Hematopoietic multipotent progenitor cell treated with erythropoietin and hydrocortisone succinate and interleukin-3 and kit ligand, for 4 days (in vitro differentiated cells): ENCODE measurements around the gene RTF1.

Source experiments
- DNase-seq: peaks from one replicate; pipeline ENCODE4 v3.0.0-alpha.2; 2015

Gene RTF1

GRCh38 chr15:41490355-41490754 lies 73.5 kb downstream of the RTF1 start:
- DNase-seq = peak; percentile 28

GRCh38 chr15:41491889-41492288 lies 75.0 kb downstream of the RTF1 start:
- no peak for DNase-seq

GRCh38 chr15:41492597-41493204 lies 75.8 kb downstream of the RTF1 start:
- no peak for DNase-seq

GRCh38 chr15:41493205-41493901 lies 76.5 kb downstream of the RTF1 start, which contains the start of gene ITPKA:
TSS of gene ITPKA (plus strand) at chr15:41493874. CDS start at chr15:41493928, 54 bp downstream.
- DNase-seq = peak; percentile 74

- DNase-seq = no peak
Measured at GRCh38 chr15:41493902-41494189, 77.0 kb downstream of the RTF1 start.

- peak; percentile 45 for DNase-seq
Measured at GRCh38 chr15:41494190-41494921, 77.5 kb downstream of the RTF1 start.

- DNase-seq = peak; percentile 41
Measured at GRCh38 chr15:41494922-41495735, 78.2 kb downstream of the RTF1 start.

GRCh38 chr15:41495736-41496599 lies 79.1 kb downstream of the RTF1 start:
- DNase-seq = peak; percentile 58

GRCh38 chr15:41498657-41499056 lies 81.8 kb downstream of the RTF1 start:
- DNase-seq = no peak

GRCh38 chr15:41499109-41499851 lies 82.4 kb downstream of the RTF1 start:
- no peak for DNase-seq

GRCh38 chr15:41501191-41501917 lies 84.5 kb downstream of the RTF1 start:
- DNase-seq = peak; percentile 54

GRCh38 chr15:41501931-41502794 lies 85.3 kb downstream of the RTF1 start:
- peak; percentile 61 for DNase-seq

- peak; percentile 87 for DNase-seq
Measured at GRCh38 chr15:41502795-41503668, 86.1 kb downstream of the RTF1 start.

- DNase-seq = no peak
Measured at GRCh38 chr15:41503669-41504010, 86.7 kb downstream of the RTF1 start.

- no peak for DNase-seq
Measured at GRCh38 chr15:41504751-41505492, 88.0 kb downstream of the RTF1 start.

- DNase-seq = no peak
Measured at GRCh38 chr15:41505776-41506175, 88.9 kb downstream of the RTF1 start.

- no peak for DNase-seq
Measured at GRCh38 chr15:41506796-41507341, 90.0 kb downstream of the RTF1 start.

GRCh38 chr15:41507820-41508290 lies 91.0 kb downstream of the RTF1 start:
- DNase-seq = no peak
